Brain microvascular endothelial cell (primary cell): ENCODE results near the gene ANO10.
A peak's percentile ranks its signal among the peaks of the same experiment; 100 is the strongest.

Experiments used
- DNase-seq: peaks from one replicate; pipeline ENCODE4 v3.0.0-alpha.2; 2020
- H3K27ac ChIP-seq: fragments of 250-450 bp; sonication (Bioruptor Pico); 2 replicates; pipeline ENCODE4 v1.5.1; 2020; ENCODE audit warnings: mild to moderate bottlenecking, moderate library complexity
- H3K27me3 ChIP-seq: fragments of 250-450 bp; sonication (Bioruptor Pico); replicated peaks from 2 replicates; pipeline ENCODE4 v1.5.1; 2020; ENCODE audit warnings: mild to moderate bottlenecking
- H3K36me3 ChIP-seq: fragments of 250-450 bp; sonication (Bioruptor Pico); replicated peaks from 2 replicates; pipeline ENCODE4 v1.5.1; 2020; ENCODE audit warnings: mild to moderate bottlenecking
- H3K4me3 ChIP-seq: 2 replicates; pipeline ENCODE4 v1.5.1; 2011; ENCODE audit warnings: low read depth, mild to moderate bottlenecking, control low read depth, low read length, moderate library complexity
- CTCF ChIP-seq: IDR thresholded peaks from 2 replicates; pipeline ENCODE4 v1.5.1; 2011; ENCODE audit warnings: low read depth, mild to moderate bottlenecking, moderate library complexity, low read length, control low read depth, inconsistent platforms; ENCODE audit errors: missing control alignments
- in situ Hi-C: cut with HindIII; loops from 2 replicates; pipeline ENCODE4 v1.10.0; 2017; ENCODE audit warnings: low sequenced_read_pairs, low pct_ligation_motif_present

Gene ANO10

GRCh38 chr3:43640681-43641080, 18.9 kb upstream of the ANO10 start:
- Histone ChIP-seq H3K36me3 (no peaks in the 10 kb centered on the region), H3K27me3 (no peaks in the 10 kb centered on the region), H3K27ac (no peak overlapping the region), H3K4me3 (no peak overlapping the region)
- no peak for DNase-seq
- in situ Hi-C loops: no loop called here
- no peak for TF ChIP-seq CTCF

GRCh38 chr3:43638594-43639447, 17.0 kb upstream of the ANO10 start:
- Histone ChIP-seq H3K4me3 (no peak overlapping the region), H3K36me3 (no peaks in the 10 kb centered on the region), H3K27me3 (no peaks in the 10 kb centered on the region), H3K27ac (no peak overlapping the region)
- in situ Hi-C loops: no loop called here
- TF ChIP-seq CTCF: peak; percentile 29
- no peak for DNase-seq

GRCh38 chr3:43637702-43638101, 15.9 kb upstream of the ANO10 start:
- Histone ChIP-seq H3K27ac (no peak overlapping the region), H3K4me3 (no peak overlapping the region), H3K27me3 (no peaks in the 10 kb centered on the region), H3K36me3 (no peaks in the 10 kb centered on the region)
- in situ Hi-C loops: no loop called here
- no peak for DNase-seq
- no peak for TF ChIP-seq CTCF

GRCh38 chr3:43632986-43633385, 11.2 kb upstream of the ANO10 start:
- Histone ChIP-seq H3K4me3 (no peak overlapping the region), H3K27me3 (no peaks in the 10 kb centered on the region), H3K27ac (no peak overlapping the region), H3K36me3 (no peaks in the 10 kb centered on the region)
- no peak for TF ChIP-seq CTCF
- DNase-seq: no peak
- in situ Hi-C loops: no loop called here

- peak; percentile 37 for TF ChIP-seq CTCF
- Histone ChIP-seq H3K27ac (no peak overlapping the region), H3K36me3 (no peaks in the 10 kb centered on the region), H3K4me3 (no peak overlapping the region), H3K27me3 (no peaks in the 10 kb centered on the region)
- in situ Hi-C loops: no loop called here
- peak; percentile 60 for DNase-seq
Observed at GRCh38 chr3:43632269-43632733, 10.5 kb upstream of the ANO10 start.
